Common myeloid progenitor, CD34-positive (primary cell): ENCODE measurements around the gene KCNN3.

Source experiments
- CTCF ChIA-PET: fragments of 350-600 bp; sonication (Branson Sonifier 250); formaldehyde crosslinking; loops from one replicate; lab custom pipeline; 2021; ENCODE audit warnings: antibody characterized with exemption; lab: Charles Lee
- POLR2A ChIA-PET: fragments of 350-600 bp; sonication (Branson Sonifier 250); formaldehyde crosslinking; loops from one replicate; lab custom pipeline; 2021; ENCODE audit warnings: antibody characterized with exemption; lab: Charles Lee
- DNase-seq, 3 donors: peaks; one replicate each; pipeline versions ENCODE4 v3.0.0 to v3.0.0-alpha.2; 2013
- H3K27ac ChIP-seq, 2 experiments: 1 replicate in 1 of 2; 2 replicates in 1 of 2; pipeline ENCODE4 v1.7.0; 2013; ENCODE audit warnings: inconsistent platforms in 2 of 2, low read length in 2 of 2, mild to moderate bottlenecking in 2 of 2, low read depth in 1 of 2, moderate library complexity in 1 of 2; ENCODE audit not compliant: severe bottlenecking in 2 of 2, insufficient read depth in 1 of 2, poor library complexity in 1 of 2
- H3K27me3 ChIP-seq, 5 experiments: replicated peaks in 2 of 5; 1 replicate in 3 of 5; 2 replicates in 2 of 5; pipeline versions ENCODE4 v1.6.1 to v1.7.0; 2013; ENCODE audit warnings: low read length in 4 of 5, mild to moderate bottlenecking in 2 of 5, moderate library complexity in 2 of 5, inconsistent platforms in 1 of 5; ENCODE audit not compliant: insufficient read depth in 5 of 5, control insufficient read depth in 4 of 5
- H3K36me3 ChIP-seq, 4 experiments: 1 replicate in 2 of 4; 2 replicates in 2 of 4; pipeline versions ENCODE4 v1.6.1 to v1.7.0; 2013; ENCODE audit warnings: low read length in 3 of 4, control low read depth in 1 of 4, mild to moderate bottlenecking in 1 of 4; ENCODE audit not compliant: control insufficient read depth in 4 of 4, insufficient read depth in 4 of 4
- H3K4me1 ChIP-seq, 4 experiments: 1 replicate in 3 of 4; 2 replicates in 1 of 4; pipeline versions ENCODE4 v1.6.1 to v1.7.1; 2013; ENCODE audit warnings: low read length in 3 of 4, mild to moderate bottlenecking in 3 of 4, control low read depth in 1 of 4, inconsistent platforms in 1 of 4, moderate library complexity in 1 of 4; ENCODE audit not compliant: control insufficient read depth in 4 of 4, insufficient read depth in 4 of 4; ENCODE audit errors: control extremely low read depth in 1 of 4
- H3K4me3 ChIP-seq, 7 experiments: 1 replicate in 4 of 7; 2 replicates in 3 of 7; pipeline versions ENCODE4 v1.5.1 to v1.7.0; 2013; ENCODE audit warnings: mild to moderate bottlenecking in 7 of 7, low read length in 6 of 7, moderate library complexity in 6 of 7, inconsistent platforms in 2 of 7, low read depth in 2 of 7, control low read depth in 1 of 7; ENCODE audit not compliant: insufficient read depth in 4 of 7, control insufficient read depth in 1 of 7; ENCODE audit errors: extremely low read depth in 1 of 7
- H3K9me3 ChIP-seq, 5 experiments: 1 replicate in 4 of 5; 2 replicates in 1 of 5; pipeline versions ENCODE4 v1.6.1 to v1.7.1; 2013; ENCODE audit warnings: low read length in 4 of 5, mild to moderate bottlenecking in 2 of 5, inconsistent platforms in 1 of 5, low read depth in 1 of 5, moderate library complexity in 1 of 5; ENCODE audit not compliant: control insufficient read depth in 4 of 5, insufficient read depth in 2 of 5; ENCODE audit errors: control extremely low read depth in 1 of 5
- WGBS: methylation state at CpG from one replicate; pipeline ENCODE4 v1.1.5; 2013; ENCODE audit not compliant: insufficient coverage; 5-methylcytosine and 5-hydroxymethylcytosine counted together

Gene KCNN3

GRCh38 chr1:154741327-154741726 lies 128.8 kb downstream of the KCNN3 start:
- Histone ChIP-seq H3K27me3 (no peaks in the 10 kb centered on the region), H3K4me3 (no peak overlapping the region), H3K36me3 (no peaks in the 10 kb centered on the region), H3K27ac (no peak overlapping the region), H3K4me1 (peaks cover 0 to 20% (median 3%) of the 10 kb centered on the region in 4 experiments), H3K9me3 (no peaks in the 10 kb centered on the region)
- no peak for DNase-seq
- ChIA-PET CTCF (interaction anchor here (1.5 to 3.6 kb wide), 4 partner anchors 11 to 55 kb away, joined by 4 to 12 read pairs (median 6); no protein-coding TSS in a partner anchor), POLR2A (no interaction called here)

DNA sequence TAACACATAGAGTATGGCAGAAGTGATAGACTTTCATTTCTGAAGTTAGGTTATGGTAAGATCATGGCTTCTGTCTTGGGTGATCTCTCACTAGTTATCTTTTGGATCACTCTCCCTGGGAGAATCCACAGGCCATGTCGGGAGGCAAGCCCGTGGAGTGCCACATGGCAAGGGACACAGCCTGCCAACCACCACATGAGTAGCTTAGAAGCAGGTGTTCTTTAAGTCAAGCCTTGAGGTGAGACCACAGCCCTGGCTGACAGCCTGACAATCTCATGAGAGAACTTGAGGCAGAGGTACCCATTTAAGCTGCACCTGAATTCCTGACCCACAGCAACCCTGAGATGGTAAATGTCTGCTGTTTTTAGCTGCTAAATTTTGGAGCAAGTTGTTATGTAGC lies 130.4 kb downstream of the KCNN3 start:
- Histone ChIP-seq H3K27me3 (no peaks in the 10 kb centered on the region), H3K36me3 (no peaks in the 10 kb centered on the region), H3K4me3 (no peak overlapping the region), H3K9me3 (no peaks in the 10 kb centered on the region), H3K27ac (no peak overlapping the region), H3K4me1 (peaks cover 0 to 9% (median 0%) of the 10 kb centered on the region in 4 experiments)
- ChIA-PET POLR2A (no interaction called here), CTCF (interaction anchor here (0.7 to 3.6 kb wide), 5 partner anchors 12 to 180 kb away, joined by 3 to 12 read pairs (median 4); no protein-coding TSS in a partner anchor)
- no peak for DNase-seq
- WGBS, result 87% methylated on average over 2 of the region's 2 CpGs

DNA sequence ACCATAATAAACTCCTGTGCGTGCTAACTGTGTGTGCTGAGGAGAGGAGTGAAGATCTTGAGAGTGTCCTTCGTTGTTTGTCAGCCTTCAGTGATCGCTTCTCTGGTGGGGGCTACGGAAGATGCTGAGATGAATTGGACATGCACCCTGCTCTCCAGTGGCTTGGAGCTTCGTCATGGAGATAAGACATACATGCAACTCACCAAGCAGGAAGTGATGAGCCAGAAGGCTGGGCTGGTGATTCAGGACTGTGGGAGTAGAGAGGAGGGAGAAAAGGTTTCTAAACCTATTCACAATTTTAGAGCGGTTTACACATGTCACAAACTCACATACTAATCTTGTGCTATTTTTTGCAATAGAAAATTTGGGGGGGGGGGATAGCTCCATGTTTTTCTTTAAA lies 133.2 kb downstream of the KCNN3 start:
- Histone ChIP-seq H3K36me3 (no peaks in the 10 kb centered on the region), H3K4me1 (peaks cover 0 to 9% (median 0%) of the 10 kb centered on the region in 4 experiments), H3K4me3 (no peak overlapping the region), H3K9me3 (no peaks in the 10 kb centered on the region), H3K27me3 (peaks cover 0 to 3% (median 0%) of the 10 kb centered on the region in 5 experiments), H3K27ac (no peak overlapping the region)
- ChIA-PET POLR2A (interaction anchor here (0.5 kb wide), 1 partner anchor 280 kb away, joined by 3 read pairs; no protein-coding TSS in a partner anchor), CTCF (interaction anchor here (0.6 to 1.4 kb wide), 2 partner anchors 24 to 91 kb away, joined by 3 to 4 read pairs; no protein-coding TSS in a partner anchor)
- 73% methylated on average over 3 of the region's 6 CpGs for WGBS
- DNase-seq, result peak in 1 of 3 donors; percentile 45

DNA sequence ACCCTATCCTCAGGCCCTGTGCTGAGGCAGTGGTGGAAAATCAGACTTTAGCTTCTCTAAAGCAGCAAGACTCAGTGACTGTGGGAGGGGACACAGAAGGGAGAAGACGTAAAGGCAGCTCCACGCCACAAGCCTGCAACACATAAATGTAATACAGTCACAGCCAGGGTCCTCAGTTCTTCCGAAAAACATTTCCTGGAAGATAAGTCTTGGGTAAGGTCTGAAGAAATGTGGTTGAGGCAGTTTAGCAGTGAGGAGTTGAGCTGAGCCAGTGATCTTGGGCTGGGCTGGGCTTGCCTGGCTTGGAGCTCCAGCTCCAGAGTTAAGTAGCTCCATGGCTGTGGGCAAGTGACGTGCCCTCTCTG lies 134.3 kb downstream of the KCNN3 start:
- H3K36me3 ChIP-seq, result no peaks in the 10 kb centered on the region
- CTCF ChIA-PET, result interaction anchor here (1.2 to 1.8 kb wide), 3 partner anchors 12 to 71 kb away, joined by 3 to 5 read pairs (median 4); no protein-coding TSS in a partner anchor
- no peaks in the 10 kb centered on the region for H3K9me3 ChIP-seq
- H3K27ac ChIP-seq, result no peak overlapping the region
- POLR2A ChIA-PET, result no interaction called here
- no peak for DNase-seq
- H3K4me3 ChIP-seq, result no peak overlapping the region
- WGBS, result 94% methylated on average over 3 of the region's 4 CpGs
- peaks cover 0 to 3% (median 0%) of the 10 kb centered on the region in 5 experiments for H3K27me3 ChIP-seq
- peaks cover 0 to 16% (median 7%) of the 10 kb centered on the region in 4 experiments for H3K4me1 ChIP-seq

GRCh38 chr1:154735061-154735803 lies 134.8 kb downstream of the KCNN3 start:
- Histone ChIP-seq H3K27me3 (peaks cover 0 to 3% (median 0%) of the 10 kb centered on the region in 5 experiments), H3K36me3 (no peaks in the 10 kb centered on the region), H3K4me1 (peaks cover under 1 to 22% (median 12%) of the 10 kb centered on the region in 4 experiments), H3K4me3 (no peak overlapping the region), H3K9me3 (no peaks in the 10 kb centered on the region), H3K27ac (no peak overlapping the region)
- ChIA-PET CTCF (interaction anchor here (1.2 to 1.8 kb wide), 3 partner anchors 12 to 70 kb away, joined by 3 to 5 read pairs (median 3); no protein-coding TSS in a partner anchor), POLR2A (no interaction called here)
- WGBS, result 99% methylated on average over 12 of the region's 12 CpGs
- DNase-seq, result no peak

GRCh38 chr1:154733621-154734020 lies 136.5 kb downstream of the KCNN3 start:
- Histone ChIP-seq H3K36me3 (no peaks in the 10 kb centered on the region), H3K27ac (no peak overlapping the region), H3K9me3 (no peaks in the 10 kb centered on the region), H3K4me3 (no peak overlapping the region), H3K27me3 (peaks cover 0 to 3% (median 0%) of the 10 kb centered on the region in 5 experiments), H3K4me1 (peaks cover 5 to 38% (median 23%) of the 10 kb centered on the region in 4 experiments)
- CTCF ChIA-PET, result interaction anchor here (1.1 to 1.2 kb wide), 3 partner anchors 9 to 27 kb away, joined by 3 to 4 read pairs (median 4); no protein-coding TSS in a partner anchor
- WGBS, result 48% methylated on average over 4 of the region's 4 CpGs
- POLR2A ChIA-PET, result no interaction called here
- no peak for DNase-seq
